Measurements from ENCODE around the gene SV2B. TPM values are rescaled to one million over a fixed set of nuclear protein-coding genes. Genes with fewer than 3 reads are reported as not detected.

The SV2B gene
- total RNA-seq, 5 donors from 2014 or later (not counting 1 experiment from before 2014, with no cell fraction given) = 0.03 to 0.13 (median 0.09) TPM; not detected in 2

- no peak overlapping the region for H3K4me3 Mint-ChIP-seq
- H3K27me3 Mint-ChIP-seq = peaks cover 21 to 33% of the 10 kb centered on the region in 2 donors
- no peak for DNase-seq
- Histone ChIP-seq H3K36me3 (ENCODE audit: control insufficient read depth in 2 of 2, extremely low read depth in 1 of 2, insufficient read depth in 1 of 2, low read length in 1 of 2) (no peaks in the 10 kb centered on the region), H3K27ac (ENCODE audit: low read length) (no peak overlapping the region), H3K27me3 (replicated peaks in 1 of 2; ENCODE audit: control insufficient read depth in 2 of 2, extremely low read depth in 1 of 2, insufficient read depth in 2 of 2, low read length in 1 of 2) (peaks cover 3 to 10% of the 10 kb centered on the region in 2 experiments), H3K4me3 (ENCODE audit: control insufficient read depth in 1 of 2, extremely low read depth in 1 of 2, low read length in 1 of 2) (no peak overlapping the region), H3K4me1 (ENCODE audit: control insufficient read depth in 1 of 2, extremely low read depth in 1 of 2, insufficient read depth in 2 of 2, low read length in 2 of 2) (no peaks in the 10 kb centered on the region), H3K9me3 (no peaks in the 10 kb centered on the region)
- no peak for ATAC-seq (replicated peaks in 1 of 4)
- H3K9me3 Mint-ChIP-seq = peaks cover 0 to 3% (median 3%) of the 10 kb centered on the region in 3 donors
- H3K27ac Mint-ChIP-seq = no peak overlapping the region
- WGBS (ENCODE audit: insufficient coverage) = 93% methylated on average over 3 of the region's 5 CpGs
- H3K4me1 Mint-ChIP-seq = no peaks in the 10 kb centered on the region
- ChIA-PET CTCF (interaction anchor here (0.5 to 1.2 kb wide), 2 partner anchors 34 to 944 kb away, joined by 3 read pairs; no protein-coding TSS in a partner anchor), POLR2A (no interaction called here)
- H3K36me3 Mint-ChIP-seq = no peaks in the 10 kb centered on the region
These were observed 137.4 kb downstream of the SV2B start for GRCh38 chr15:91237445-91237844.

GRCh38 chr15:91238644-91239425 is 138.8 kb downstream of the SV2B start:
- POLR2A ChIA-PET = no interaction called here
- Histone ChIP-seq H3K27me3 (replicated peaks in 1 of 2; ENCODE audit: control insufficient read depth in 2 of 2, extremely low read depth in 1 of 2, insufficient read depth in 2 of 2, low read length in 1 of 2) (peaks cover 3 to 19% of the 10 kb centered on the region in 2 experiments), H3K4me3 (ENCODE audit: control insufficient read depth in 1 of 2, extremely low read depth in 1 of 2, low read length in 1 of 2) (no peak overlapping the region), H3K9me3 (no peaks in the 10 kb centered on the region), H3K4me1 (ENCODE audit: control insufficient read depth in 1 of 2, extremely low read depth in 1 of 2, insufficient read depth in 2 of 2, low read length in 2 of 2) (no peaks in the 10 kb centered on the region), H3K36me3 (ENCODE audit: control insufficient read depth in 2 of 2, extremely low read depth in 1 of 2, insufficient read depth in 1 of 2, low read length in 1 of 2) (no peaks in the 10 kb centered on the region), H3K27ac (ENCODE audit: low read length) (no peak overlapping the region)
- 44% methylated on average over 1 of the region's 10 CpGs for WGBS (ENCODE audit: insufficient coverage)
- Mint-ChIP-seq H3K4me3 (no peak overlapping the region), H3K27ac (no peak overlapping the region), H3K36me3 (no peaks in the 10 kb centered on the region), H3K9me3 (no peaks in the 10 kb centered on the region), H3K4me1 (no peaks in the 10 kb centered on the region), H3K27me3 (peaks cover 21 to 28% of the 10 kb centered on the region in 2 donors)
- no peak for ATAC-seq (replicated peaks in 1 of 4)
- DNase-seq = no peak
- CTCF ChIA-PET = interaction anchor here in 1 of 2 donors (1.2 kb wide), 1 partner anchor 33 kb away, joined by 3 read pairs; no protein-coding TSS in a partner anchor

- no peak overlapping the region for H3K4me3 ChIP-seq (ENCODE audit: control insufficient read depth in 1 of 2, extremely low read depth in 1 of 2, low read length in 1 of 2)
- 83% methylated on average over 2 of the region's 2 CpGs for WGBS (ENCODE audit: insufficient coverage)
- no peaks in the 10 kb centered on the region for H3K4me1 Mint-ChIP-seq
- no peaks in the 10 kb centered on the region for H3K9me3 ChIP-seq
- DNase-seq (no peak), ATAC-seq (replicated peaks in 1 of 4) (no peak)
- H3K27ac ChIP-seq (ENCODE audit: low read length) = no peak overlapping the region
- peaks cover 0 to 19% of the 10 kb centered on the region in 2 experiments for H3K27me3 ChIP-seq (replicated peaks in 1 of 2; ENCODE audit: control insufficient read depth in 2 of 2, extremely low read depth in 1 of 2, insufficient read depth in 2 of 2, low read length in 1 of 2)
- ChIA-PET CTCF (no interaction called here), POLR2A (no interaction called here)
- H3K4me1 ChIP-seq (ENCODE audit: control insufficient read depth in 1 of 2, extremely low read depth in 1 of 2, insufficient read depth in 2 of 2, low read length in 2 of 2) = no peaks in the 10 kb centered on the region
- H3K36me3 Mint-ChIP-seq = no peaks in the 10 kb centered on the region
- H3K36me3 ChIP-seq (ENCODE audit: control insufficient read depth in 2 of 2, extremely low read depth in 1 of 2, insufficient read depth in 1 of 2, low read length in 1 of 2) = no peaks in the 10 kb centered on the region
- no peak overlapping the region for H3K27ac Mint-ChIP-seq
- no peaks in the 10 kb centered on the region for H3K9me3 Mint-ChIP-seq
- H3K4me3 Mint-ChIP-seq = no peak overlapping the region
- H3K27me3 Mint-ChIP-seq = peaks cover 5 to 11% of the 10 kb centered on the region in 2 donors
These were observed 143.8 kb downstream of the SV2B start for GRCh38 chr15:91243826-91244225.

GRCh38 chr15:91244919-91245318 is 144.9 kb downstream of the SV2B start:
- H3K36me3 Mint-ChIP-seq = no peaks in the 10 kb centered on the region

GRCh38 chr15:91246998-91247397 is 146.9 kb downstream of the SV2B start:
- ChIA-PET POLR2A (no interaction called here), CTCF (no interaction called here)
- no peaks in the 10 kb centered on the region for H3K9me3 Mint-ChIP-seq
- Histone ChIP-seq H3K27me3 (replicated peaks in 1 of 2; ENCODE audit: control insufficient read depth in 2 of 2, extremely low read depth in 1 of 2, insufficient read depth in 2 of 2, low read length in 1 of 2) (peaks cover 0 to 14% of the 10 kb centered on the region in 2 experiments), H3K4me3 (ENCODE audit: control insufficient read depth in 1 of 2, extremely low read depth in 1 of 2, low read length in 1 of 2) (no peak overlapping the region), H3K4me1 (ENCODE audit: control insufficient read depth in 1 of 2, extremely low read depth in 1 of 2, insufficient read depth in 2 of 2, low read length in 2 of 2) (no peaks in the 10 kb centered on the region), H3K36me3 (ENCODE audit: control insufficient read depth in 2 of 2, extremely low read depth in 1 of 2, insufficient read depth in 1 of 2, low read length in 1 of 2) (no peaks in the 10 kb centered on the region), H3K9me3 (no peaks in the 10 kb centered on the region), H3K27ac (ENCODE audit: low read length) (no peak overlapping the region)
- 67% methylated on average over 2 of the region's 2 CpGs for WGBS (ENCODE audit: insufficient coverage)
- H3K27ac Mint-ChIP-seq = no peak overlapping the region
- ATAC-seq (replicated peaks in 1 of 4) = no peak
- peaks cover 7 to 24% of the 10 kb centered on the region in 2 donors for H3K27me3 Mint-ChIP-seq
- no peaks in the 10 kb centered on the region for H3K36me3 Mint-ChIP-seq
- H3K4me3 Mint-ChIP-seq = no peak overlapping the region
- no peak for DNase-seq
- no peaks in the 10 kb centered on the region for H3K4me1 Mint-ChIP-seq

More at GRCh38 chr15:91244919-91245318, 144.9 kb downstream of the SV2B start:
- H3K4me1 ChIP-seq (ENCODE audit: control insufficient read depth in 1 of 2, extremely low read depth in 1 of 2, insufficient read depth in 2 of 2, low read length in 2 of 2) = no peaks in the 10 kb centered on the region
- CTCF ChIA-PET = interaction anchor here in 1 of 2 donors (0.6 to 1.0 kb wide), 2 partner anchors 27 to 1452 kb away, joined by 3 to 4 read pairs; no protein-coding TSS in a partner anchor
- WGBS (ENCODE audit: insufficient coverage) = no CpG with 5 or more reads among the region's 4 CpGs
- Mint-ChIP-seq H3K27me3 (peaks cover 7 to 15% of the 10 kb centered on the region in 2 donors), H3K9me3 (no peaks in the 10 kb centered on the region), H3K27ac (no peak overlapping the region), H3K4me1 (no peaks in the 10 kb centered on the region), H3K4me3 (no peak overlapping the region)
- H3K36me3 ChIP-seq (ENCODE audit: control insufficient read depth in 2 of 2, extremely low read depth in 1 of 2, insufficient read depth in 1 of 2, low read length in 1 of 2) = no peaks in the 10 kb centered on the region
- H3K27me3 ChIP-seq (replicated peaks in 1 of 2; ENCODE audit: control insufficient read depth in 2 of 2, extremely low read depth in 1 of 2, insufficient read depth in 2 of 2, low read length in 1 of 2) = peaks cover 0 to 19% of the 10 kb centered on the region in 2 experiments
- H3K4me3 ChIP-seq (ENCODE audit: control insufficient read depth in 1 of 2, extremely low read depth in 1 of 2, low read length in 1 of 2) = no peak overlapping the region
- no peak for ATAC-seq (replicated peaks in 1 of 4)
- POLR2A ChIA-PET = no interaction called here
- no peaks in the 10 kb centered on the region for H3K9me3 ChIP-seq
- H3K27ac ChIP-seq (ENCODE audit: low read length) = no peak overlapping the region
- no peak for DNase-seq

- ATAC-seq (replicated peaks in 1 of 4) (no peak), DNase-seq (no peak)
- H3K9me3 ChIP-seq = no peaks in the 10 kb centered on the region
- Mint-ChIP-seq H3K4me3 (no peak overlapping the region), H3K27me3 (peaks cover 17 to 28% of the 10 kb centered on the region in 2 donors), H3K36me3 (no peaks in the 10 kb centered on the region), H3K9me3 (no peaks in the 10 kb centered on the region), H3K4me1 (peaks cover 0 to 3% (median 3%) of the 10 kb centered on the region in 3 donors), H3K27ac (no peak overlapping the region)
- ChIA-PET POLR2A (no interaction called here), CTCF (no interaction called here)
- H3K4me1 ChIP-seq (ENCODE audit: control insufficient read depth in 1 of 2, extremely low read depth in 1 of 2, insufficient read depth in 2 of 2, low read length in 2 of 2) = no peaks in the 10 kb centered on the region
- peaks cover 0 to 8% of the 10 kb centered on the region in 2 experiments for H3K27me3 ChIP-seq (replicated peaks in 1 of 2; ENCODE audit: control insufficient read depth in 2 of 2, extremely low read depth in 1 of 2, insufficient read depth in 2 of 2, low read length in 1 of 2)
- WGBS (ENCODE audit: insufficient coverage) = no CpG with 5 or more reads among the region's 3 CpGs
- H3K4me3 ChIP-seq (ENCODE audit: control insufficient read depth in 1 of 2, extremely low read depth in 1 of 2, low read length in 1 of 2) = no peak overlapping the region
- H3K27ac ChIP-seq (ENCODE audit: low read length) = no peak overlapping the region
- no peaks in the 10 kb centered on the region for H3K36me3 ChIP-seq (ENCODE audit: control insufficient read depth in 2 of 2, extremely low read depth in 1 of 2, insufficient read depth in 1 of 2, low read length in 1 of 2)
These were observed 149.5 kb downstream of the SV2B start for GRCh38 chr15:91249591-91249990.
